Hepatocyte (in vitro differentiated cells): ENCODE measurements around the gene EEPD1. TPM values are rescaled to one million over a fixed set of nuclear protein-coding genes. Genes with fewer than 3 reads are reported as not detected.

Experiments used
- DNase-seq: peaks from one replicate; pipeline ENCODE4 v3.0.0-alpha.2; 2016; ENCODE audit warnings: low spot score
- H2AFZ ChIP-seq: fragments of 200-600 bp; sonication (generic); 2 replicates; pipeline ENCODE4 v1.6.0; 2016; ENCODE audit warnings: antibody characterized with exemption, mild to moderate bottlenecking
- H3K27ac ChIP-seq: fragments of 200-600 bp; sonication (generic); 2 replicates; pipeline ENCODE4 v1.5.1; 2016; ENCODE audit warnings: mild to moderate bottlenecking
- H3K27me3 ChIP-seq: fragments of 200-600 bp; sonication (generic); 2 replicates; pipeline ENCODE4 v1.6.1; 2016
- H3K36me3 ChIP-seq: fragments of 200-600 bp; sonication (generic); replicated peaks from 2 replicates; pipeline ENCODE4 v1.5.1; 2016; ENCODE audit warnings: low read depth; ENCODE audit not compliant: insufficient read depth
- H3K4me1 ChIP-seq: fragments of 200-600 bp; sonication (generic); 2 replicates; pipeline ENCODE4 v1.5.1; 2016; ENCODE audit warnings: mild to moderate bottlenecking, moderate library complexity; ENCODE audit not compliant: insufficient read depth
- H3K4me2 ChIP-seq: fragments of 200-600 bp; sonication (generic); 2 replicates; pipeline ENCODE4 v1.6.0; 2016
- H3K4me3 ChIP-seq: fragments of 200-600 bp; sonication (generic); 2 replicates; pipeline ENCODE4 v1.5.1; 2016; ENCODE audit warnings: mild to moderate bottlenecking
- H3K79me2 ChIP-seq: fragments of 200-600 bp; sonication (generic); 2 replicates; pipeline ENCODE4 v1.6.0; 2017; ENCODE audit warnings: mild to moderate bottlenecking
- H3K9me2 ChIP-seq: fragments of 200-600 bp; sonication (generic); replicated peaks from 2 replicates; pipeline ENCODE4 v1.6.0; 2017; ENCODE audit warnings: mild to moderate bottlenecking; ENCODE audit not compliant: insufficient read depth
- H3K9me3 ChIP-seq: fragments of 200-600 bp; sonication (generic); 2 replicates; pipeline ENCODE4 v1.5.1; 2016; ENCODE audit warnings: low read depth, mild to moderate bottlenecking
- H4K20me1 ChIP-seq: fragments of 200-600 bp; sonication (generic); 2 replicates; pipeline ENCODE4 v1.6.0; 2016; ENCODE audit warnings: mild to moderate bottlenecking; ENCODE audit not compliant: insufficient read depth, poor library complexity, severe bottlenecking
- EZH2 ChIP-seq: fragments of 200-600 bp; sonication (generic); IDR thresholded peaks from 2 replicates; pipeline ENCODE4 v1.6.1; 2016; ENCODE audit warnings: antibody characterized with exemption, mild to moderate bottlenecking, borderline replicate concordance
- EZH2phosphoT487 ChIP-seq: fragments of 200-600 bp; sonication (generic); IDR thresholded peaks from one replicate; pipeline ENCODE4 v1.6.1; 2018; ENCODE audit warnings: antibody characterized with exemption, mild to moderate bottlenecking, low read depth, moderate library complexity; ENCODE audit not compliant: unreplicated experiment, severe bottlenecking
- WGBS: methylation state at CpG from one replicate; pipeline ENCODE4 v1.1.6; 2016; ENCODE audit warnings: low lambda C conversion rate; ENCODE audit errors: missing lambda C conversion rate; 5-methylcytosine and 5-hydroxymethylcytosine counted together
- polyA plus RNA-seq: library from polyadenylated mRNA; unstranded; fragments of >200 nt; fragmentation: Nextera tagmentation; extraction: Ambion mirVana; gene quantifications from 2 replicates; pipeline ENCODE4 v1.2.1, GENCODE V29; 2016
- total RNA-seq: library from RNA; depleted of rRNA; stranded (reverse); fragments of >200 nt; gene quantifications from 2 replicates; pipeline ENCODE4 v1.2.3, GENCODE V29; 2014
- TF ChIP-seq, protein P1 (sequence below): fragments of 200-600 bp; sonication (generic); IDR thresholded peaks from 2 replicates; pipeline ENCODE4 v1.5.1; 2016; ENCODE audit warnings: antibody characterized with exemption, mild to moderate bottlenecking; ENCODE audit not compliant: poor library complexity

EEPD1 gene
- total and polyA plus RNA-seq, 2 experiments from 2014 or later: 7.7 to 14.2 TPM

DNA sequence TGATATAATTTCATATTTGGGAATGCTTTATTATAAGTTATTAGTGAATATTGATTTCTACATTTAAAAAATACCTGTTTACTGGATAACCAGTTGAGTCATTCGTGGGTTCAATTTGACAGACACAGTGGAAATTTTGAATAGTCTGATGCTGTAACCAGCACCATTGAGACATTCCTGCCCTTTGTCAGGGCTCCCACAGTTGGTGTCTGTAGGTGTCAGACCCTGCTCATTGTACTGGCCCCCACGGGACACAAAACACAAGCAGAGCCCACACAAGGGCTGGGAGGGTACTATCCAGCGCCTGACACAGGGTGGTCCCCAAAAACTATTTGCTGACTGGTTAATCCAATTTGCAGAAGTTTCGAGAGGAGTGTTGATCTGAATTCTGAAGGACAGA, 35.9 kb downstream of the EEPD1 start:
- Histone ChIP-seq H3K9me3 (no peaks in the 10 kb centered on the region), H2AFZ (no peak overlapping the region), H3K27me3 (no peaks in the 10 kb centered on the region), H3K4me2 (no peak overlapping the region), H3K4me1 (no peaks in the 10 kb centered on the region), H4K20me1 (no peaks in the 10 kb centered on the region), H3K9me2 (no peaks in the 10 kb centered on the region), H3K36me3 (no peaks in the 10 kb centered on the region), H3K27ac (no peak overlapping the region), H3K4me3 (no peak overlapping the region), H3K79me2 (peaks cover 25% of the 10 kb centered on the region)
- no peak for DNase-seq
- TF ChIP-seq, protein P1, sequence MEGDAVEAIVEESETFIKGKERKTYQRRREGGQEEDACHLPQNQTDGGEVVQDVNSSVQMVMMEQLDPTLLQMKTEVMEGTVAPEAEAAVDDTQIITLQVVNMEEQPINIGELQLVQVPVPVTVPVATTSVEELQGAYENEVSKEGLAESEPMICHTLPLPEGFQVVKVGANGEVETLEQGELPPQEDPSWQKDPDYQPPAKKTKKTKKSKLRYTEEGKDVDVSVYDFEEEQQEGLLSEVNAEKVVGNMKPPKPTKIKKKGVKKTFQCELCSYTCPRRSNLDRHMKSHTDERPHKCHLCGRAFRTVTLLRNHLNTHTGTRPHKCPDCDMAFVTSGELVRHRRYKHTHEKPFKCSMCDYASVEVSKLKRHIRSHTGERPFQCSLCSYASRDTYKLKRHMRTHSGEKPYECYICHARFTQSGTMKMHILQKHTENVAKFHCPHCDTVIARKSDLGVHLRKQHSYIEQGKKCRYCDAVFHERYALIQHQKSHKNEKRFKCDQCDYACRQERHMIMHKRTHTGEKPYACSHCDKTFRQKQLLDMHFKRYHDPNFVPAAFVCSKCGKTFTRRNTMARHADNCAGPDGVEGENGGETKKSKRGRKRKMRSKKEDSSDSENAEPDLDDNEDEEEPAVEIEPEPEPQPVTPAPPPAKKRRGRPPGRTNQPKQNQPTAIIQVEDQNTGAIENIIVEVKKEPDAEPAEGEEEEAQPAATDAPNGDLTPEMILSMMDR: no peak
- TF ChIP-seq EZH2: no peak
- TF ChIP-seq EZH2phosphoT487: no peak
- WGBS: 59% methylated on average over 4 of the region's 4 CpGs

DNA sequence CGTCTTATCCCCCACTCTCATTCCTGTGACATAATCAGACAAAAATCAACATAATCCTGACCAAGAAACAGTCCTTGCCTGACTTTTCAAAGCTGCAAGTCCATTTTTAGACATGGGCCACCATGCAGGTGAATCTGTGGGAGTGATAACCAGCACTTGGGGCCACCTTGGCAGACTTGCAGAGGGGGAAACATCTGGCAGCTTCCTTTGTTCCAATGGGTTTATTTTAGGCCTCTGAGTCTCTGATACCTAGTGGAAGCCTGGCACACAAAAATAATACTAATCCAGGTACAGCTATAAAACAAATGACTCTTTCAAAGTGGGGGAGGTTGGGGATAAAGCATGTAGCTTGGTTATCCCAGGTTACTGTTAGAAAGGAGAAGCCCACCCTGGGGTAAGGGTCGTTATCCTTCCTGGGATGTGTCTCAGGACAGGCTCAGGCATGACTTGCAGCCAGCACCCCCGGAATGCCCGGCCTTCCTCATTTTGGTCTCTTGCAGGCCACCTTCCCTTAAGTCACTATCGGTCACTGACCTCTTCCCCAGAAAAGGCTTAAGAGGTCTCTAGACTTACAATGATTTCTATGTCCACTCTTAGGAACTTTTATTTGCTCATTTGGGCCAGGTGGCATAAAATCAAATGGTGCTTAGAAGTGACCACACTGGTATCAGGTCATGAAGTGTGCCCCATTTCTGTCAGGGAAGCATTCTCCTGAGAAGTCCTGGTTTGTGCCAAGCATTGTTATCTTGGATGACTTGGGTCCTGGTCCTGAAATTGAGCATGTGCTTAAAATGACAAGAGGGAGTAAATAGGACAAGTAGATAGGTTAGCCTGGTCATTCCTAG, 37.6 kb downstream of the EEPD1 start:
- H3K4me1 ChIP-seq: no peaks in the 10 kb centered on the region
- peaks cover 26% of the 10 kb centered on the region for H3K79me2 ChIP-seq
- H3K4me3 ChIP-seq: no peak overlapping the region
- no peak overlapping the region for H3K4me2 ChIP-seq
- TF ChIP-seq EZH2 (no peak), EZH2phosphoT487 (no peak)
- TF ChIP-seq, protein P1: no peak
- H3K36me3 ChIP-seq: no peaks in the 10 kb centered on the region
- H4K20me1 ChIP-seq: no peaks in the 10 kb centered on the region
- H2AFZ ChIP-seq: no peak overlapping the region
- H3K9me3 ChIP-seq: no peaks in the 10 kb centered on the region
- no peaks in the 10 kb centered on the region for H3K27me3 ChIP-seq
- H3K27ac ChIP-seq: peak overlapping the region; percentile 63
- 98% methylated on average over 5 of the region's 5 CpGs for WGBS
- no peak for DNase-seq
- H3K9me2 ChIP-seq: no peaks in the 10 kb centered on the region

DNA sequence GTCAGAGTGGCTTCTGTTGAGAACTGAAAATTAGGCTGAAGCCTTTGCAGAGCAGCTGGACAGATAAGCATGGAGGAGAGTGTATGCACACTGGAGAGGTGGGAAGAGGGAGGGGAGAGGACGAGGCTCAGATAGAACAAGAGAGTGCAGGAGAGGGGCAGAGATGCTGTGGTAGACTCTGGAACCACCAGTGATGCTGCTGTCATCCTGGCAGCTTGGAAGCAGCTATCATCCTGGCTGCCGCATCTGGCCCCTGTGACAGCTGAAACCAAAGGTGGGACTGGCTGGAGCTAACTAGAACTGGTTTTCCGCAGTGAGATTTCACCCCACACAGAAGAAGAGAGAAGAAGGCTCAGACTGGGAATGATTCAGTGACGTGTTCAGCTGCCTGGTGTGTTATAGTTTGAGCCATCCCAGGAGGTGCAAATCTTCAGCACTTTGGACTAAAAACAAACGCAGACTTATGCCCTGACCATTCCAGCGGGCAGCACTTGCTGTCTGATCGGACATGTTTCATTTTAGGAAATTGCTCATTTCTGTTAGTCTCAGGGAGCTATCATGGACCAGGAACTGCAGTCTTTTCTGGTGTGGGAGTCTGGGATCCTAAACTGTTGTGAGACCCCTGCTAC, 38.4 kb downstream of the EEPD1 start:
- TF ChIP-seq EZH2phosphoT487: no peak
- no peak for TF ChIP-seq EZH2
- TF ChIP-seq, protein P1: no peak
- Histone ChIP-seq H3K4me1 (no peaks in the 10 kb centered on the region), H3K9me2 (no peaks in the 10 kb centered on the region), H3K9me3 (no peaks in the 10 kb centered on the region), H3K4me3 (no peak overlapping the region), H3K27ac (peak overlapping the region; percentile 63), H3K27me3 (no peaks in the 10 kb centered on the region), H4K20me1 (no peaks in the 10 kb centered on the region), H3K79me2 (peaks cover 26% of the 10 kb centered on the region), H3K36me3 (no peaks in the 10 kb centered on the region), H2AFZ (no peak overlapping the region), H3K4me2 (peak overlapping the region; percentile 44)
- DNase-seq: no peak
- WGBS: 73% methylated on average over 7 of the region's 7 CpGs
